Vagina (tissue), 2 donors: ENCODE results near the gene E2F1.

Experiments used
- CTCF ChIP-seq, 3 experiments: fragments of 450-650 bp in 2 of 3; fragments of 200-600 bp in 1 of 3; sonication (generic) in 1 of 3; IDR thresholded peaks; one replicate each; pipeline ENCODE4 v1.5.1; 2017 to 2019; ENCODE audit warnings: antibody characterized with exemption in 3 of 3, mild to moderate bottlenecking in 2 of 3, moderate library complexity in 2 of 3
- POLR2AphosphoS5 ChIP-seq, 2 donors: sonication (generic); formaldehyde crosslinking; IDR thresholded peaks; one replicate each; pipeline ENCODE4 v1.9.0; 2017; ENCODE audit warnings: antibody characterized with exemption in 2 of 2, mild to moderate bottlenecking in 2 of 2, low read depth in 1 of 2; ENCODE audit not compliant: insufficient read depth in 1 of 2

GRCh38 chr20:33696448-33696847, 10.3 kb upstream of the E2F1 start:
- TF ChIP-seq CTCF (IDR thresholded peaks at IDR 0.05) (no peak), POLR2AphosphoS5 (IDR thresholded peaks at IDR 0.05; ENCODE audit: insufficient read depth in 1 of 2, low read depth in 1 of 2) (no peak)
